Stimulated activated CD4-positive, alpha-beta T cell treated with anti-CD3 and anti-CD28 coated beads, Interleukin-4, amount 100 ng/mL, for 48 hours (primary cell): ENCODE data around the gene OR8D4.
"Not testable (repeated sequence)": the region's sequence is repeated elsewhere in the genome, so short reads cannot be mapped to it uniquely, and the experiment has no call there.

Experiments
- DNase-seq, 2 donors: peaks; one replicate each; pipeline ENCODE4 v3.0.0-alpha.2; 2020; ENCODE audit warnings: low read depth in 2 of 2

OR8D4 gene

DNA sequence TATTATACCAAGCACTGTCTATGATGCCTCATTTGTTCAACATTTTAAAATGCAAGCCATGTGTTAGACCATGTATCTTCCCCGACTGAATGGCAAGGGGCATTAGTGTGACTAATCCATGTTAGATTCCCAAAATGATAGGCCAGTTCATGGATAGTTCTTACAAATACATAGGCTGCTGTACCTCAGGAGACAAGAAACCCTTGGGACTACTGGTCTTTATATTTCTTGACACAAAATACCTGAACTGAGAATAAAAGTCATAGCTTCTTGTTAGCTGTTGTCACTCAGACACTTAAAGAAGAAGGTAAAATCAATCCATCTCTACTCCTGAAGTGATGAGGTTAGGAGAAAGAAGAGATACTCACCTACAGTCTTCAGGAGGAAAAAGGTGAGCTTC is at the start of gene OR8D4:
Gene OR8D4, plus strand, starts transcription at position 301 of the 400 bp plus-strand sequence. CDS start 4,265 bp downstream, outside the sequence.
- DNase-seq = no peak

DNA sequence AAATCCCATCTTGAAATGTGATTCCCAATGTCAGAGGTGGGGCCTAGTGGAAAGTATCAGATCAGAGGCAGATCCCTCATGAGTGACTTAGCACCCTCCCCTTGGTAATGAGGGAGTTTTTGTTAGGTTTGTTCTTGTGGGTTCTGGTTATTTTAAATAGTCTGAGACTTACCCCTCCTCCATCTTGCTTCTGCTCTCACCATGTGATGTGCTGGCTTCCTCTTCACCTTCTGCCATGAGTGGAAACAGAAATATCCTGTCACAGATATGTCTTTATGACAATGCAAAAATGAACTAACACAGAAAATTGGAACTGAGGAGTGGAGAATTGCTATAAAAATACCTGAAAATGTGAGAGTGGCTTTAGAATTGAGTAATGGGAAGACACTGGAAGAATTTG is 49.6 kb upstream of the OR8D4 start:
- DNase-seq = no peak

DNA sequence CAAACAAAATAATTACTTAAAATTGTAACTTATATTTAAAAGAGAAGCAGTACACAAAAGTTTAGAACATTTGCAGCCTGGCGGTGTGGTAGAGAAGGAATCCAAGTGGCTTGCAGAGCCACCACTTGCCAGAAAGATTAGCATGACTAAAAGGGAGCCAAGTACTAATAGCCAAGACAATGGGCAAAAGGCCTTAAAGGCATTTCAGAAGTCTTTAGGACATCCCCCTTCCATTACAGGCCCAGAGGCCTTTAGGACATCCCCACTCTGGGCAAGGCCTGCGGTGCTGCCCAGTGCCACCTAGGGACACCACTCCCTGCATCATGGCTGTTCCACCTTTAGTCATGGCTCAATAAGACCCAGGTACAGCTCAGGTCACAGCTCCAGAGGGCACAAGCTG is 48.9 kb upstream of the OR8D4 start:
- DNase-seq = no peak

DNA sequence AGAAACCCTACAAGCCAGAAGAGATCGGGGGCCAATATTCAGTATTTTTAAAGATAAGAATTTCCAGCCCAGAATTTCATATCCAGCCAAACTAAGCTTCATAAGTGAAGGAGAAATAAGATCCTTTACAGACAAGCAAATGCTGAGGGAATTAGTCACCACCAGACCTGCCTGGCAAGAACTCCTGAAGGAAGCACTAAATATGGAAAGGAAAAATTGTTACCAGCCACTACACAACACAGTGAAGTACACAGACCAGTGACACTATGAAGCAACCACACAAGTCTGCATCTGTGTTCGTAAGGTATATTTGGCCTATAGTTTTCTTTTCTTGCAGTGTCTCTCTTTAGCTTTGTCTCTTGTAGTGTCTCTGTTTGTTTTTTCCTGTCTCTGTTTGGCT is 45.5 kb upstream of the OR8D4 start:
- no peak for DNase-seq

DNA sequence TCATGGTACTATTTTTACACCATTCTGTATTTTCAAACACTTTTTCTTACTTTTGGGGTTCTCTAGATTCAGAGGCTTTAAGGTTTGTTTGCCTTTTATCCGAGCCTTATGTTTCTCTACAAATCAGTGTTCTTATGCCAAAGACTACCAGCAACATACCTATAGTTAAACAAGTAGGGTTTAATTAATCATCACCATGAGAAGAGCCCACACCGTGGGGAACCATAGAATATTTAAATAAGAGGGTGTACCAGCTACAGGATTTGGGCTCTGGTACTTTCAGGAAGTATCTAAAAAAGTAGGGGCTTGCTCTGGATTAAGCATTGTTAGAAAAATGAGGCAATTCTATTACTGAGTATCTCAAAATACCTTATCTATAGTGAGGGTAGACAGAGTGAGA is 42.2 kb upstream of the OR8D4 start:
- DNase-seq = no peak

DNA sequence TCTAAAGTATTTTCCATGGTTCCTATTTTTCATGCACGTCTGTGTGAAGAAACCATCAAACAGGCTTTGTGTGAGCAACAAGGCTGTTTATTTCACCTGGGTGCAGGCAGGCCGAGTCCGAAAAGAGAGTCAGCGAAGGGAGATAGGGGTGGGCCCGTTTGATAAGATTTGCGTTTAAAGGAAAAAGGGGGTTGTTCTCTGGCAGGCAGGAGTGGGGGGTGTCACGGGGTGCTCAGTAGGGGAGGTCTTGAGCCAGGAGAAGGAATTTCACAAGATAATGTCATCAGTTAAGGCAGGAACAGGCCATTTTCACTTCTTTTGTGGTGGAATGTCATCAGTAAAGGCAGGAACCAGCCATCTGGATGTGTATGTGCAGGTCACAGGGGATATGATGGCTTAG is 36.7 kb upstream of the OR8D4 start:
- not testable (repeated sequence) for DNase-seq

DNA sequence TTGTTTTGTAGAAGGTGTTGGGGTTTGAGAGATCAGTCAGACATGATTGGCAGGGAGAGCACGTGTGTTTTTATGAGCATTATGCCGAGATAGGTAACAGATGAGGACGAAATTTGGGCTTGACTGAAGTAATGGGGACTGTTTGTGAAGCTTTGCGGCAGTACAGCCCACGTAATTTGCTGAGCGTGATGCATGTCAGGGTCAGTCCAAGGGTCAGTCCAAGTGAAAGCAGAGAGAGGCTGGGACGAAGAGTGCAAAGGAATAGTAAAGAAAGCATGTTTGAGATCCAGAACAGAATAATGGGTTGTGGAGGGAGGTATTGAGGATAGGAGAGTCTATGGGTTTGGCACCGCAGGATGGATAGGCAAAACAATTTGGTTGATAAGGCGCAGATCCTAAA is 34.2 kb upstream of the OR8D4 start:
- not testable (repeated sequence) for DNase-seq

DNA sequence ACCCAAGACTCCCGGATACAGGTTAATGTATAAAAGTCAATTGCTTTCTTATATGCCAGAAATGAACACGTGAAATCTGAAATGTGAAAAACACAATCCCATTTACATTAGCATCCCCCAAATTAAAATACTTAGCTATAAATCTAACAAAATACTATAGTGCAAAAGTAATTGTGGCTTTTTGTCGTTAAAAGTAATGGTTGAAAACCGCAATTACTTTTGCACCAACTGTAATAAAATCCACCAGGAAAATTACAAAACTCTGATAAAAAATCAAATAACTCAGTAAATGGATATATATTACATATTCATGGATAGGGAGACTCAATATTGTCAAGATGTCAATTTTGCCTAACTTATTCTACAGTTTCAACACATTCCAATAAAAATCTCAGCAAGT is 21.1 kb upstream of the OR8D4 start:
- DNase-seq = no peak

DNA sequence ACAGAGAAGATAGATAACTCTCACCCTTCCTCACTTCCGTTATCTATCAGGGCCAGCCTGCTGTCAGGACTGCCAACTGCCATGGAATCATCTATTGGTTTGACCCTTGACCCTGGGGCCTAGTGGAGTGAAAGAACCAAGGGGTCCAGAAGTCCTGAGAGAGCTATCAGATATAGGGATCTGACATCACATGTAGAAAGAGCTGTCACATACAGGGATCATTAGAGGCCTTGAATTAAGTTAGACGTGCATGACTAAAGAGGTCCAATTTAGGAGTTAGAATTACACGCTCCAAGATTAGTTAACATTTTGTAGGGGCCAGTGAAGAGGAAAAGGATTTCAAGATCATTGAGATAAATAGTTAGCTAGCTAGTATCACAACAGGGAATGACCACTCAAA is 16.4 kb upstream of the OR8D4 start, which contains the start of gene TMEM225:
Gene TMEM225, minus strand, starts transcription at position 101 of the 400 bp plus-strand sequence. CDS start 245 bp downstream, outside the sequence.
- no peak for DNase-seq

DNA sequence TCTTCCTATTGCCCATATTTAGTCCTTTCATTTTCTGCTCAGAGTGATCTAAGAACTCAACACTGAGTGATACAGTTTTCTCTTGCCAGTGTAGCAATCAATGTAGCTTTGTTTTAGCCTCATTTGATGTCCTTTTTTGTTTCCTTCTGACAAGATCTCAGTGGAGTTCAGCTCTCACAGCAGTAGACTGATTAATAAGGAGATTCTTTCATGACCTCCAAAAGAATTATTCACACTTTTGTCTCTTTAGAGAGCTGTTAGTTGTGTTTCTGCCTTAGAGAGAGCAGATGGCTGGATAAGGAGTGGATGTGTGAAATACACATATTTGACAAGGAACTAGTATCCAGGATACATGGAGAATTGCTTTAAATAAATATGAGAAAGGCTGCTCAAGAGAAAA is 9.9 kb upstream of the OR8D4 start:
- no peak for DNase-seq

DNA sequence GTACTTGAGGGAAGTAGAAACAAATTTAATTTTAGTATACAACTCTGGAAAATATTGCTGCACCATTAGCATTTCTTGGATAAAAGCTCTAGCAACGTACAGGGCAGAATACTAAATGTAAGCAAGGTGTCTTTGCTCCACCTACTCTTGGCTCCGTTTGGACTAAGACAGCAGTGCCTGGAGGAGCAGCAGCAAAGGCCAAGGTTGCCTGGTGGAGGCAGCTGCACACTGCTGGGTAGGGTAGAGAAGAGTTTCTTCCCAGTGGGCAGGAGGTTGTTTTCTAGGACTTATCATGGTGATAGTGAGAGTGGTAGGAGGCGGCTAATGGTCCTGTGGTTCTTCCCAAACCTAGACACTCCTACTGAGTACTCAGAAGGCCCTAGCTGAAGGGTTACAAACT is 2.2 kb upstream of the OR8D4 start:
- DNase-seq = no peak

DNA sequence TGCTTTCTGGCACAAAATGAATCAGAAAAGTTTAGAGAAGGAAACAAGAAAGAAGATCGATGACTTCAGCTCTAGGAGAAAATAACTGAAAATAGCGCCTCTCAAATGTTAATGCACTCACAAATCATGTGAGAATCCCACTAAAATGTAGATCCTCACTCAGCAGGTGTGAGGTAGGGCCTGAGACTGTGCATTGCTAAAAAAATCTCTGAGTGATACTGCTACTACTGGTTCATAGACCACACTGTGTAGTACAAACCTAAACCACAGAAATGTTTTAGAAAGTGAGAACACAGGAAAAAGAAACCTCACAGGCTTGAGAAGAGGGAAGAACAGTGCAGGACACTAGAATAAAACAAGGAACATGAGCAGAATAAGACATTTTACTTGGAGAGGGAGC is 2.0 kb downstream of the OR8D4 start:
- DNase-seq = no peak

DNA sequence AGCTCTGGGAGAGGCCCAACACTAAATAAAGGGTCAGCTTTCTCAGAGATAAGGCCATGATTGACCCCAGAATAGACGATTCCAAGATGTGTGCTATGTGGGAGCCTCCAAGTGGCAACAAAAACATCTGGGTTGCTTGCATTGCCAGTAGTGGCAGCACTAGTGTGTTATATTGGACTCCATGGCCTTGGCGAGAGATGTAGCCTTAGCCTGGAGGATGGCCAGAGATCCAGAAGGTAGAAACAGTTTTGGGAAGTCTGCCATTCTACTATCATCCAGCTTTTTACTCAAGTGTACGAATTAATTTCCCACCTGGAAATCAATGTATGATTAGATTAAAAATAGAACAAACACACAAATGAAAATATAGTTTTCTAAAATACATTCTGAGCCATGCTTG is 3.0 kb downstream of the OR8D4 start:
- no peak for DNase-seq

DNA sequence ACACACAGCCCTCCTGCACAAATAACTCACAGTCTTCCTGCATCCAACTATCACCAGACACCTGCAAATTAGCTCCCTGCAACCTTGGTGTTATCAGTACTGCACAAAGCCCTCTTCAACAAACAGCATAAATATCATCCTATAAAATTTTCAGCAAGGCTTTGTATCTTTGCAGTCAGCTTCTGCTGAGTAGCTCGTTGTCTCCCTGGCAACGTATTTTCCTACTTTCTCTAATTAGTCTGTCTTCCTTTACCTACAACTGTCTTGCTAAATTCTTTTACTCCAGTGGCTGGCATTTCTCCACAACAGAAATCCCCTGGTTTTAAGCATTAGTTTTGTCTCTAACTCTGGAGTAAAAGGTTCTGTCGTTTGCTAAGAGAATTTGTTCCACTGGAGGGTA is 3.9 kb downstream of the OR8D4 start:
- DNase-seq = no peak

DNA sequence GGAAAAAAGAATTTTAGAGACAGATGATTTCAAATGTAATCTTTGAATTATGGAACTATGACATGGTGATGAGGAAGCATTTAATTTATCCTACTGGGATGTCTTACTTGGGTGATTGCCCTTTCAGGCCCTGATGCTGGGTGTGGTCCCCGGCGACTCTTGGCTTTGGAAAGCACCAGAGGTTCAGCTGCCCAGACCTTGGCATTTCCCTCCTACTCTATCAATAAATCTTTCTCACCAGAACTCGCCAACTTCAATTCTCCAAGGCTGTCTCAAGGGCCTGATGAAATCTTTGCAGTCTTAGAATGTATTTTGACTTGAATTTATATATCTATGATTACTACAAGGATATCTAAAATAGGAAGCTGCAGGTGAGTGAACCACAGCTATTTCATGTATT is 19.0 kb downstream of the OR8D4 start:
- DNase-seq = no peak

DNA sequence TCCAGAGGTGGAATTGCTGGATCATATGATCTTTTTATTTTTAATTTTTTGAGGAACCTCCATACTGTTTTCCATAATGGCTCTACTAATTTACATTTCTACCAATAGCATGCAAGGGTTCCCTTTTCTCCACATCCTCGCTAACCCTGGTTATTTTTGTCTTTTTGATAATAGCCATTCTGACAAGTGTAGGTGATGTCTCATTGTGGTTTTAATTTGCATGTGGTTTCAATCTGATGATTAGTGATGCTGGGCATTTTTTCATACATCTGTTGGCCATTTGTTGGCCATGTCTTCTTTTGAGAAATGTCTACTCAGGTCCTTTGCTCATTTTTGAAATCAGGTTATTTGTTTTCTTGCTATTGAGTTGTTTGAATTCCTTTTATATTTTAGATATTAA is 22.1 kb downstream of the OR8D4 start:
- no peak for DNase-seq

DNA sequence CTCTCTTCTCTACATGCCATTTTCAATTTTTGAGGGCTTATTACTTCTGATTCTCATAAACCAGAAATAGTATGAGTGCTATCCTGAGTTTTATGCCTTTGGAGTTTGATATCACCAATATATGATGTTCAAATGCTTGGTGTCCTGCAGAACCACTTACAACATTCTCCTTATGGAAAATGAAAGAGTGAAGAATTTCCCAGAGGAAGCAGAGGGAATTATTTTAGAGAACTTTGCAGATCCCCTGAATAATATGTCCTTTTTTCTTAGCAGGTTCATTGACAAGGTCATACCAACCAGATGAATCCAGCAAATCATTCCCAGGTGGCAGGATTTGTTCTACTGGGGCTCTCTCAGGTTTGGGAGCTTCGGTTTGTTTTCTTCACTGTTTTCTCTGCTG is 37.4 kb downstream of the OR8D4 start, which contains the start of gene OR4D5:
Gene OR4D5, plus strand, starts transcription at position 301 of the 400 bp plus-strand sequence. Its CDS starts 0 bp downstream, at position 301.
- DNase-seq = no peak

DNA sequence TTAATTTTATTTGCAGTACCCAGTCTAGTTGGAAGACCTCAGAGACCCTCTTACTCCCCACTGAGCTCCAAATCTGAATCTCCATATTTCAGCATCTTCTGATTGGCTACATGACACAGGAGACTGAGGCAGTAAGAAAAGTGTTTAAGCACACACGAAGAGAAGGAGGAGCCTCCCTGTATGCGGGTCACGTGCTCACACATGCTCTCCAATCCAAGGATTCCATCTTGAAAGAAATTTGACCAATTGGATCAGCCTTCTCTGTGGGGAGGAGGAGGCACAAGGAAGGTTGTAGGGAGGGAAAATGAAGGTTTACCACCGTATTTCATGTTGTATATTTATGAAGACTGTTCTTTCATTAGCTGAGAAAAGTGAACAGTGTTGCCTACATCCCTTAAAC is 40.4 kb downstream of the OR8D4 start:
- no peak for DNase-seq

DNA sequence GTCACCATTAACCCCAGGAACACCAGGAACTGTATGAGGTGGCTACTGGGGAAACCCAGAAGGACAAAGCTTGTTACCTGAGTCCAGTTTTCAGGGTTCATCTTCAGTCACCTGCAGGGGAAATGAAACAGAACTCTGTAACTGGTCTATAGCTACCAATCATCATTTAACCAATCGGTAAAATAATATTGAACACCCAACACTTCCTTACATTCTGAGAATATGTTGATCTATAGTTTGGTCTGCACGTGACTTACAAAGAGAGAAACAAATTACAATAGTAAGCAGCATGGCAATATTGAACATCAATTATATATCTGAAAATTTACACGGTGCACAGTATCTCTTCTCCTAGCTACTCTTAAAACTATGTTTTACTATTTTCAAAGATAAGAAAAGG is 41.8 kb downstream of the OR8D4 start, which contains the start of gene OR6T1:
Gene OR6T1, minus strand, starts transcription at position 101 of the 400 bp plus-strand sequence. Its CDS starts 0 bp downstream, at position 101.
- DNase-seq = no peak

DNA sequence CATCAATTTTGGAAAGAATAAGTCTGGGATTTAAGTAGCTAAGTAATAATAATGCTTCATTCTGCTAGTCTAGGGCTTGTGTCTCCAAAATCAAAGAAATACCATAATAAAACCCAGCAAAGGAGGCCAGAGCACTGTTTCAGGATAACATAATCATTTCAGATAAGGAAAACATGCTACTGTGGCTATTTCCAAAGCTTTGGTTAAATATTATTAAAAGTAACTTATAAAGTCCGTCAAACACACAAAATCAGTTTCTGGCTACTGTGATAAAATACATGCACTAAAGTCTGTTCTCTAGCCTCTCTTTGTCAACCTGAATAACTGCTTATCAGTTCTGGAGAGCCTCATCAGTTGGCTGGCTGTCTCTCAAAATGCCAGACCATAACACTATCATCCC is 43.2 kb downstream of the OR8D4 start:
- DNase-seq = no peak

DNA sequence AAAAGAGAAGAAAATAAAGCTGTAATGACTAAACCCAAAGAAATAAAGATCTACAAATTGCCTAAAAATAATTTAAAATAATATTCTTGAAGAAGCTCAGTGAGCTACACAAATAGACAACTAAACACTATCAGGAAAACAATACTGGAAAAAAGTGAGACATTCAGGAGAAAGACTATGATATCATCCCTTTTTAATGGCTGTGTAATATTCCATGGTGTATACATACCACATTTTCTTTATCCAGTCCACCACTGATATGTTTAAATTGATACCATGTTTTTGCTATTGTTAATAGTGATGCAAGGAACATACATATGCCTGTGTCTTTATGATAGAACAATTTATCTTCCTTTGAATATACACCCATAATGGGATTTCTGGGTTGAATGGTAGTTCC is 54.8 kb downstream of the OR8D4 start:
- no peak for DNase-seq
